ENCODE measurements around the gene SUPT3H.

SUPT3H gene

GRCh38 chr6:45154679-45155078 is 223.1 kb downstream of the SUPT3H start:
- TF ChIP-seq CREB1 (IDR thresholded peaks at IDR 0.05; ENCODE audit: low read depth): no peak
- TF ChIP-seq TEAD4 (IDR thresholded peaks at IDR 0.05): no peak
- no peak for TF ChIP-seq MAX (IDR thresholded peaks at IDR 0.05)
- no peak for TF ChIP-seq CEBPB (IDR thresholded peaks at IDR 0.05)
- no peak for TF ChIP-seq TCF12 (IDR thresholded peaks at IDR 0.05; ENCODE audit: low read depth)
- TF ChIP-seq YY1 (IDR thresholded peaks at IDR 0.05; ENCODE audit: low read depth): no peak
- TF ChIP-seq EP300 (IDR thresholded peaks at IDR 0.05; ENCODE audit: borderline replicate concordance): no peak
- TF ChIP-seq FOXM1 (IDR thresholded peaks at IDR 0.05; ENCODE audit: borderline replicate concordance, low read depth): no peak
- TF ChIP-seq RAD21 (IDR thresholded peaks at IDR 0.05; ENCODE audit: low read depth): no peak
- TF ChIP-seq NFIC (IDR thresholded peaks at IDR 0.05): no peak
- TF ChIP-seq EGR1 (IDR thresholded peaks at IDR 0.05): no peak
- TF ChIP-seq ZBTB7A (IDR thresholded peaks at IDR 0.05; ENCODE audit: low read depth): no peak
- TF ChIP-seq REST (IDR thresholded peaks at IDR 0.05; ENCODE audit: low read depth): no peak
- no peak for TF ChIP-seq TAF1 (IDR thresholded peaks at IDR 0.05; ENCODE audit: low read depth)
- TF ChIP-seq, protein P1, sequence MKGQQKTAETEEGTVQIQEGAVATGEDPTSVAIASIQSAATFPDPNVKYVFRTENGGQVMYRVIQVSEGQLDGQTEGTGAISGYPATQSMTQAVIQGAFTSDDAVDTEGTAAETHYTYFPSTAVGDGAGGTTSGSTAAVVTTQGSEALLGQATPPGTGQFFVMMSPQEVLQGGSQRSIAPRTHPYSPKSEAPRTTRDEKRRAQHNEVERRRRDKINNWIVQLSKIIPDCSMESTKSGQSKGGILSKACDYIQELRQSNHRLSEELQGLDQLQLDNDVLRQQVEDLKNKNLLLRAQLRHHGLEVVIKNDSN (IDR thresholded peaks at IDR 0.05): no peak

- TF ChIP-seq EP300 (IDR thresholded peaks at IDR 0.05; ENCODE audit: borderline replicate concordance) (no peak), FOXM1 (IDR thresholded peaks at IDR 0.05; ENCODE audit: borderline replicate concordance, low read depth) (no peak), CREB1 (IDR thresholded peaks at IDR 0.05; ENCODE audit: low read depth) (no peak), EGR1 (IDR thresholded peaks at IDR 0.05) (no peak), MAX (IDR thresholded peaks at IDR 0.05) (no peak), TAF1 (IDR thresholded peaks at IDR 0.05; ENCODE audit: low read depth) (no peak), NFIC (IDR thresholded peaks at IDR 0.05) (no peak), ZBTB7A (IDR thresholded peaks at IDR 0.05; ENCODE audit: low read depth) (no peak)
Observed at GRCh38 chr6:45148711-45149341, 228.9 kb downstream of the SUPT3H start.

GRCh38 chr6:45148278-45148677 is 229.5 kb downstream of the SUPT3H start:
- TF ChIP-seq CREB1 (IDR thresholded peaks at IDR 0.05; ENCODE audit: low read depth) (no peak), TAF1 (IDR thresholded peaks at IDR 0.05; ENCODE audit: low read depth) (no peak), EP300 (IDR thresholded peaks at IDR 0.05; ENCODE audit: borderline replicate concordance) (no peak), MAX (IDR thresholded peaks at IDR 0.05) (no peak), YY1 (IDR thresholded peaks at IDR 0.05; ENCODE audit: low read depth) (no peak), REST (IDR thresholded peaks at IDR 0.05; ENCODE audit: low read depth) (no peak), CEBPB (IDR thresholded peaks at IDR 0.05) (no peak), RAD21 (IDR thresholded peaks at IDR 0.05; ENCODE audit: low read depth) (no peak), NFIC (IDR thresholded peaks at IDR 0.05) (no peak)

DNA sequence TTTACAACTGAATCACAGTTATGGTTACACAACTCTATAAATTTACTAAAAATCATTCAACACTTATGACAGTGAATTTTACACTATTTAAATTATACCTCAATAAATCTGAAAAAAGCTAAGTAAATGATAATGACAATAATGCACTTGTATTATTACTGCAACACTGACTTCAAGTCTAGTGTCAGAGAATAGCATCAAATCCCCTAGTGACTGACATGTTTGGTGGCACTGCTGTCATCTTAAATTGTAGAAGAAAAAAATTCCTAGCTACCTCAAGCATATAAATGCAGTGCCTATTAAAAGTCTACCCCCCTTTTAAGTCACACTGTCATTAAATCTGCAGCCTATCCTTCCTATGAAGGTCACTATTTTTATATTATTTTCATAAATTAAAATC is 239.0 kb downstream of the SUPT3H start:
- no peak for TF ChIP-seq TEAD4 (IDR thresholded peaks at IDR 0.05)

DNA sequence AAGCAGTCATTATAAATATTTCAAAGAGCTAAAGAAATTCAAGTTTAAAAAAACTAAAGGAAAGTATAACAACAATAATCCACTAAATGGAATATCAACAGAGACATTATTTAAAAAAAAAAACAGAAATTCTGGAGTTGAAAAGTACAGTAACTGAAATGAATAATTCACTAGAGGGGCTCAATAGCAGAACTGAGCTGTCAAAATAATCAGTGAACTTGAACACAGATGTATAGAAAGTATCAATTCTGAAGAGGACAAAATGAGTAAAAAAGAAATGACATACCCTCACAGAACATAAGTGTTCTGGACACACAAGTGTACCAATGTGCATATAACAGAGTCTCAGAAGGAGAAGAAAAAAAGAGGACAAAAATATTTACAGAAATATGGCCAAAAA is 241.2 kb downstream of the SUPT3H start:
- TF ChIP-seq EGR1 (IDR thresholded peaks at IDR 0.05) (no peak), YY1 (IDR thresholded peaks at IDR 0.05; ENCODE audit: low read depth) (no peak), CEBPB (IDR thresholded peaks at IDR 0.05) (no peak), TEAD4 (IDR thresholded peaks at IDR 0.05) (no peak), MAX (IDR thresholded peaks at IDR 0.05) (no peak), TAF1 (IDR thresholded peaks at IDR 0.05; ENCODE audit: low read depth) (no peak), CREB1 (IDR thresholded peaks at IDR 0.05; ENCODE audit: low read depth) (no peak), ZBTB7A (IDR thresholded peaks at IDR 0.05; ENCODE audit: low read depth) (no peak), RAD21 (IDR thresholded peaks at IDR 0.05; ENCODE audit: low read depth) (no peak), FOXM1 (IDR thresholded peaks at IDR 0.05; ENCODE audit: borderline replicate concordance, low read depth) (no peak), EP300 (IDR thresholded peaks at IDR 0.05; ENCODE audit: borderline replicate concordance) (no peak), NFIC (IDR thresholded peaks at IDR 0.05) (no peak)
- TF ChIP-seq, protein P1 (IDR thresholded peaks at IDR 0.05): no peak
